ENCODE measurements around the gene VSX1. TPM values are rescaled to one million over a fixed set of nuclear protein-coding genes. Genes with fewer than 3 reads are reported as not detected.

VSX1 gene
- total and polyA plus RNA-seq, 2 of the 4 experiments (the other 2 are of a cell fraction): not detected

DNA sequence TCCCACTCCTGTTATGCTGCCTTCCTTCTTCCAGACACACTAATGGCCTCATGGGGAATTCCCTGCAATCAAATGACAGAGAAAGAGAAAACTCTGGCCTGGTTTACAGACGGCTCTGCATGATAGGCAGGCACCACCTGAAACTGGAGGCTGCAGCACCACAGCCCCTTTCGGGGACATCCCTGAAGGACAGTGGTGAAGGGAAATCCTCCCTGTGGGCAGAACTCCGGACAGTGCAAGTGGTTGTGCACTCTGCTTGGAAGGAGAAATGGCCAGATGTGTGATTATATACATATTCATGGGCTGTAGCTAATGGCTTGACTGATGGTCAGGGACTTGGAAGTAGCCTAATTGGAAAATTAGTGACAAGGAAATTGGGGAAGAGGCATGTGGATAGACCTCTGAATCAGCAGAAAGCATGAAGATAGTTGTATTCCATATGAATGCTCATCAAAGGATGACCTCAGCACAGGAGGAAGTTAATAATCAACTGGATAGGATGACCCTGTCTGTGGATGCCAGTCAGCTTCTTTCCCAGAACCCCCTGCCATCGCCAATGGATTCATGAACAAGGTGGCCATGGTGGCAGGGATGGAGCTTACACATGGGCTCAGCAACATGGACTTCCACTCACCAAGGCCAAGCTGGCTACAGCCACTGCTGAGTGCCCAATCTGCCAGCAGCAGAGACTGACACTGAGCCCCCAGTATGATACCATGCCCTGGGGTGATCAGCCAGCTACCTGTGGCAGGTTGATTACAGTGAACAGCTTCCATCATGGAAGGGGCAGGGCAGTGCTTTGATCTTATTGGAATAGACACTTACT, 44.5 kb upstream of the VSX1 start:
- CTCF ChIA-PET: no interaction called here

More for the DNA sequence above, 44.5 kb upstream of the VSX1 start:
- H2BK120ac ChIP-seq (ENCODE audit: low read depth, low read length): no peak overlapping the region
- H3K14ac ChIP-seq (replicated peaks; ENCODE audit: low read depth, low read length): no peak overlapping the region
- POLR2A ChIA-PET (ENCODE audit: unreplicated experiment): no interaction called here
- H3K4me2 ChIP-seq (ENCODE audit: low read depth, low read length): no peak overlapping the region
- H2BK15ac ChIP-seq (ENCODE audit: low read depth, low read length): no peak overlapping the region
- H3K4me1 ChIP-seq (ENCODE audit: control insufficient read depth, insufficient read depth, low read length): no peaks in the 10 kb centered on the region
- dilution Hi-C loops (cut with HindIII; ENCODE audit: low sequenced_read_pairs, unreplicated experiment) (no loop called here), in situ Hi-C loops (cut with MboI; ENCODE audit: low sequenced_read_pairs) (no loop called here), intact Hi-C loops (cut with micrococcal nuclease) (no loop called here)
- H4K20me1 ChIP-seq (ENCODE audit: insufficient read depth, low read length): no peaks in the 10 kb centered on the region
- no peak overlapping the region for H3K18ac ChIP-seq (ENCODE audit: low read depth, low read length)
- BruUV-seq (replicated peaks): no TSS peak
- H2BK20ac ChIP-seq (ENCODE audit: low read depth, low read length): no peak overlapping the region
- H3K4ac ChIP-seq (ENCODE audit: low read depth, low read length): no peak overlapping the region
- no peak overlapping the region for H3K23ac ChIP-seq (ENCODE audit: low read depth, low read length)
- no peak for TF ChIP-seq POLR2A (IDR thresholded peaks at IDR 0.05; ENCODE audit: low read depth, low read length)
- no peak for TF ChIP-seq MAFK (IDR thresholded peaks at IDR 0.05; ENCODE audit: low read depth, low read length)
- no peak for TF ChIP-seq RFX5 (IDR thresholded peaks at IDR 0.05; ENCODE audit: low read depth, low read length)
- H2AFZ ChIP-seq (replicated peaks; ENCODE audit: low read length, poor library complexity): no peak overlapping the region
- no peak overlapping the region for H3K9ac ChIP-seq (ENCODE audit: low read depth, low read length)
- no peaks in the 10 kb centered on the region for H3K36me3 ChIP-seq (ENCODE audit: control insufficient read depth, insufficient read depth, low read length)
- no peak overlapping the region for H2AK5ac ChIP-seq (ENCODE audit: low read depth, low read length)
- no peak overlapping the region for H4K91ac ChIP-seq (ENCODE audit: insufficient read depth, low read depth, low read length)
- H3K4me3 ChIP-seq (ENCODE audit: insufficient read depth, low read depth, low read length): no peak overlapping the region
- peaks cover 10% of the 10 kb centered on the region for H3K27me3 ChIP-seq (ENCODE audit: control insufficient read depth, insufficient read depth, low read length)
- 58% methylated on average over 2 of the region's 4 CpGs; no CpG with 5 or more reads in 1 of the 2 experiments for WGBS, 2 experiments (ENCODE audit: extremely low coverage in 2 of 2, insufficient read length in 1 of 2)
- no peak for ATAC-seq (ENCODE audit: low read depth)
- no peak overlapping the region for H2BK5ac ChIP-seq (ENCODE audit: low read depth, low read length, poor library complexity, severe bottlenecking)
- H2AK9ac ChIP-seq (replicated peaks; ENCODE audit: low read depth, low read length, poor library complexity): no peak overlapping the region
- peaks cover 3% of the 10 kb centered on the region; the same call in 1 of the 2 replicates for H3K9me3 ChIP-seq (ENCODE audit: control insufficient read depth, insufficient read depth, low read length)
- no peaks in the 10 kb centered on the region for H3K9me1 ChIP-seq (ENCODE audit: insufficient read depth, low read length)
- no peak overlapping the region for H3K56ac ChIP-seq (ENCODE audit: extremely low read depth, insufficient read depth, low read length)
- DNase-seq: no peak
- no peak overlapping the region for H4K5ac ChIP-seq (ENCODE audit: low read depth, low read length)
- H3K79me1 ChIP-seq (ENCODE audit: low read depth in 1 of 2, low read length in 2 of 2): no peaks in the 10 kb centered on the region
- no peak overlapping the region for H3K27ac ChIP-seq (ENCODE audit: insufficient read depth, low read length)
- no peak overlapping the region for H4K8ac ChIP-seq (ENCODE audit: low read depth in 2 of 2, low read length in 2 of 2)

All from IMR-90 (cell line).